Measurements from ENCODE around the gene ROMO1. TPM values are rescaled to one million over a fixed set of nuclear protein-coding genes. Genes with fewer than 3 reads are reported as not detected.

Gene ROMO1
- 553 TPM for polyA plus RNA-seq (2013, experiment 1 of 2)
- polyA plus RNA-seq (2013, experiment 2 of 2): 561 TPM

GRCh38 chr20:35699127-35699956, at the start of gene ROMO1, which contains the start of gene NFS1:
Gene ROMO1, plus strand, starts transcription at chr20:35699405. Its CDS starts 228 bp downstream, at chr20:35699633.
Gene NFS1, minus strand, starts transcription at chr20:35699352. Its CDS starts 64 bp downstream, at chr20:35699288.
- Histone ChIP-seq H3K23ac (ENCODE audit: low read length in 2 of 2) (peak within 1 kb of the TSS in 1 of 2 experiments; percentile 74), H4K91ac (ENCODE audit: low read length) (no peak within 1 kb of the TSS), H3K14ac (ENCODE audit: low read length in 2 of 2) (peak within 1 kb of the TSS in 1 of 2 experiments; percentile 97), H4K8ac (ENCODE audit: low read length) (peak within 1 kb of the TSS; percentile 79), H2AFZ (ENCODE audit: low read depth, low read length) (peak within 1 kb of the TSS; percentile 94), H3K4ac (ENCODE audit: low read depth in 1 of 2, low read length in 2 of 2) (peak within 1 kb of the TSS; percentile 92 to 99), H2BK15ac (ENCODE audit: low read depth, poor library complexity, severe bottlenecking) (no peak within 1 kb of the TSS), H2BK5ac (ENCODE audit: low read depth, low read length, poor library complexity, severe bottlenecking) (peak within 1 kb of the TSS; percentile 9), H3K9me3 (ENCODE audit: control insufficient read depth, low read length) (no peaks in the 10 kb centered on the region), H3K36me3 (ENCODE audit: control insufficient read depth in 1 of 2, insufficient read depth in 2 of 2, low read depth in 1 of 2, low read length in 2 of 2) (peaks cover 13 to 54% of the 10 kb centered on the region in 2 experiments), H3K4me2 (ENCODE audit: low read length, poor library complexity, severe bottlenecking) (peak within 1 kb of the TSS; percentile 91), H3K4me3 (ENCODE audit: insufficient read depth in 1 of 2, low read depth in 1 of 2, low read length in 2 of 2) (peak within 1 kb of the TSS; percentile 90 to 99), H3K27me3 (ENCODE audit: control insufficient read depth in 1 of 2, insufficient read depth in 1 of 2, low read length in 2 of 2) (no peaks in the 10 kb centered on the region), H2AK5ac (ENCODE audit: low read length, severe bottlenecking) (peak within 1 kb of the TSS; percentile 17), H2BK12ac (ENCODE audit: low read length in 2 of 2) (peak within 1 kb of the TSS in 1 of 2 experiments; percentile 21), H3K4me1 (ENCODE audit: control insufficient read depth, insufficient read depth, low read depth, low read length) (peaks cover 14% of the 10 kb centered on the region), H3K18ac (ENCODE audit: low read depth in 1 of 2, low read length in 2 of 2) (peak within 1 kb of the TSS; percentile 25 to 95), H3K9ac (ENCODE audit: low read length) (peak within 1 kb of the TSS; percentile 99), H3K79me1 (replicated peaks; ENCODE audit: low read length, poor library complexity, severe bottlenecking) (peaks cover 21% of the 10 kb centered on the region), H2BK120ac (ENCODE audit: low read depth, low read length) (peak within 1 kb of the TSS; percentile 9), H3K27ac (ENCODE audit: low read length, poor library complexity, severe bottlenecking) (peak within 1 kb of the TSS; percentile 76)
- under 1% methylated on average over 70 of the region's 81 CpGs for WGBS
- peak; percentile 91 for DNase-seq

GRCh38 chr20:35650632-35651031, 48.6 kb upstream of the ROMO1 start:
- H3K27me3 ChIP-seq (ENCODE audit: control insufficient read depth in 1 of 2, insufficient read depth in 1 of 2, low read length in 2 of 2): no peaks in the 10 kb centered on the region
- H3K4me2 ChIP-seq (ENCODE audit: low read length, poor library complexity, severe bottlenecking): no peak overlapping the region
- no peak overlapping the region for H2BK5ac ChIP-seq (ENCODE audit: low read depth, low read length, poor library complexity, severe bottlenecking)
- no peaks in the 10 kb centered on the region for H3K9me3 ChIP-seq (ENCODE audit: control insufficient read depth, low read length)
- no peak overlapping the region for H3K4me3 ChIP-seq (ENCODE audit: insufficient read depth in 1 of 2, low read depth in 1 of 2, low read length in 2 of 2)
- H3K18ac ChIP-seq (ENCODE audit: low read depth in 1 of 2, low read length in 2 of 2): no peak overlapping the region
- no peak overlapping the region for H2BK120ac ChIP-seq (ENCODE audit: low read depth, low read length)
- H2AFZ ChIP-seq (ENCODE audit: low read depth, low read length): no peak overlapping the region
- DNase-seq: no peak
- H3K4ac ChIP-seq (ENCODE audit: low read depth in 1 of 2, low read length in 2 of 2): no peak overlapping the region
- peaks cover 28 to 46% of the 10 kb centered on the region in 2 experiments for H3K36me3 ChIP-seq (ENCODE audit: control insufficient read depth in 1 of 2, insufficient read depth in 2 of 2, low read depth in 1 of 2, low read length in 2 of 2)
- H2AK5ac ChIP-seq (ENCODE audit: low read length, severe bottlenecking): no peak overlapping the region
- H3K4me1 ChIP-seq (ENCODE audit: control insufficient read depth, insufficient read depth, low read depth, low read length): peaks cover 2% of the 10 kb centered on the region
- WGBS: no CpG with 5 or more reads among the region's 3 CpGs
- no peak overlapping the region for H2BK12ac ChIP-seq (ENCODE audit: low read length in 2 of 2)
- H3K9ac ChIP-seq (ENCODE audit: low read length): no peak overlapping the region
- H3K27ac ChIP-seq (ENCODE audit: low read length, poor library complexity, severe bottlenecking): no peak overlapping the region
- H3K79me1 ChIP-seq (replicated peaks; ENCODE audit: low read length, poor library complexity, severe bottlenecking): peaks cover 6% of the 10 kb centered on the region
- no peak overlapping the region for H4K8ac ChIP-seq (ENCODE audit: low read length)
- H3K23ac ChIP-seq (ENCODE audit: low read length in 2 of 2): no peak overlapping the region
- H4K91ac ChIP-seq (ENCODE audit: low read length): no peak overlapping the region
- no peak overlapping the region for H2BK15ac ChIP-seq (ENCODE audit: low read depth, poor library complexity, severe bottlenecking)
- H3K14ac ChIP-seq (ENCODE audit: low read length in 2 of 2): no peak overlapping the region

- peaks cover 2% of the 10 kb centered on the region for H3K4me1 ChIP-seq (ENCODE audit: control insufficient read depth, insufficient read depth, low read depth, low read length)
- no peak overlapping the region for H3K4me2 ChIP-seq (ENCODE audit: low read length, poor library complexity, severe bottlenecking)
- DNase-seq: no peak
- no peak overlapping the region for H3K4ac ChIP-seq (ENCODE audit: low read depth in 1 of 2, low read length in 2 of 2)
- no peak overlapping the region for H4K91ac ChIP-seq (ENCODE audit: low read length)
- no peak overlapping the region for H3K4me3 ChIP-seq (ENCODE audit: insufficient read depth in 1 of 2, low read depth in 1 of 2, low read length in 2 of 2)
- peaks cover 28 to 46% of the 10 kb centered on the region in 2 experiments for H3K36me3 ChIP-seq (ENCODE audit: control insufficient read depth in 1 of 2, insufficient read depth in 2 of 2, low read depth in 1 of 2, low read length in 2 of 2)
- no peak overlapping the region for H2AK5ac ChIP-seq (ENCODE audit: low read length, severe bottlenecking)
- no peak overlapping the region for H2BK15ac ChIP-seq (ENCODE audit: low read depth, poor library complexity, severe bottlenecking)
- no peak overlapping the region for H3K14ac ChIP-seq (ENCODE audit: low read length in 2 of 2)
- no peak overlapping the region for H3K9ac ChIP-seq (ENCODE audit: low read length)
- H2AFZ ChIP-seq (ENCODE audit: low read depth, low read length): no peak overlapping the region
- H2BK5ac ChIP-seq (ENCODE audit: low read depth, low read length, poor library complexity, severe bottlenecking): no peak overlapping the region
- H2BK120ac ChIP-seq (ENCODE audit: low read depth, low read length): no peak overlapping the region
- H3K27me3 ChIP-seq (ENCODE audit: control insufficient read depth in 1 of 2, insufficient read depth in 1 of 2, low read length in 2 of 2): no peaks in the 10 kb centered on the region
- H2BK12ac ChIP-seq (ENCODE audit: low read length in 2 of 2): no peak overlapping the region
- no peak overlapping the region for H4K8ac ChIP-seq (ENCODE audit: low read length)
- H3K79me1 ChIP-seq (replicated peaks; ENCODE audit: low read length, poor library complexity, severe bottlenecking): peaks cover 4% of the 10 kb centered on the region
- H3K18ac ChIP-seq (ENCODE audit: low read depth in 1 of 2, low read length in 2 of 2): no peak overlapping the region
- H3K23ac ChIP-seq (ENCODE audit: low read length in 2 of 2): no peak overlapping the region
- no peak overlapping the region for H3K27ac ChIP-seq (ENCODE audit: low read length, poor library complexity, severe bottlenecking)
- no peaks in the 10 kb centered on the region for H3K9me3 ChIP-seq (ENCODE audit: control insufficient read depth, low read length)
These were observed 47.2 kb upstream of the ROMO1 start for GRCh38 chr20:35651958-35652357.

GRCh38 chr20:35652641-35653429, 46.4 kb upstream of the ROMO1 start:
- no peak overlapping the region for H4K8ac ChIP-seq (ENCODE audit: low read length)
- peaks cover 22 to 47% of the 10 kb centered on the region in 2 experiments for H3K36me3 ChIP-seq (ENCODE audit: control insufficient read depth in 1 of 2, insufficient read depth in 2 of 2, low read depth in 1 of 2, low read length in 2 of 2)
- H2BK120ac ChIP-seq (ENCODE audit: low read depth, low read length): no peak overlapping the region
- H2BK12ac ChIP-seq (ENCODE audit: low read length in 2 of 2): no peak overlapping the region
- WGBS: 97% methylated on average over 13 of the region's 13 CpGs
- no peak overlapping the region for H3K4me3 ChIP-seq (ENCODE audit: insufficient read depth in 1 of 2, low read depth in 1 of 2, low read length in 2 of 2)
- H3K4me2 ChIP-seq (ENCODE audit: low read length, poor library complexity, severe bottlenecking): no peak overlapping the region
- H3K4ac ChIP-seq (ENCODE audit: low read depth in 1 of 2, low read length in 2 of 2): no peak overlapping the region
- no peak overlapping the region for H3K9ac ChIP-seq (ENCODE audit: low read length)
- H3K23ac ChIP-seq (ENCODE audit: low read length in 2 of 2): no peak overlapping the region
- no peak overlapping the region for H3K18ac ChIP-seq (ENCODE audit: low read depth in 1 of 2, low read length in 2 of 2)
- no peaks in the 10 kb centered on the region for H3K79me1 ChIP-seq (replicated peaks; ENCODE audit: low read length, poor library complexity, severe bottlenecking)
- H3K9me3 ChIP-seq (ENCODE audit: control insufficient read depth, low read length): no peaks in the 10 kb centered on the region
- no peak overlapping the region for H4K91ac ChIP-seq (ENCODE audit: low read length)
- no peak overlapping the region for H2AK5ac ChIP-seq (ENCODE audit: low read length, severe bottlenecking)
- H3K4me1 ChIP-seq (ENCODE audit: control insufficient read depth, insufficient read depth, low read depth, low read length): peaks cover 2% of the 10 kb centered on the region
- no peak overlapping the region for H3K14ac ChIP-seq (ENCODE audit: low read length in 2 of 2)
- no peak overlapping the region for H2BK5ac ChIP-seq (ENCODE audit: low read depth, low read length, poor library complexity, severe bottlenecking)
- no peak overlapping the region for H2BK15ac ChIP-seq (ENCODE audit: low read depth, poor library complexity, severe bottlenecking)
- H3K27ac ChIP-seq (ENCODE audit: low read length, poor library complexity, severe bottlenecking): no peak overlapping the region
- H2AFZ ChIP-seq (ENCODE audit: low read depth, low read length): no peak overlapping the region
- DNase-seq: no peak
- H3K27me3 ChIP-seq (ENCODE audit: control insufficient read depth in 1 of 2, insufficient read depth in 1 of 2, low read length in 2 of 2): no peaks in the 10 kb centered on the region
